NCI-H2171 treated with DMSO at 0.1 percent for 48 hours (cell line): ENCODE results near the gene DNAJC24.

ENCODE experiments used
- DNase-seq: peaks from one replicate; lab custom pipeline; 2025; lab: John Stamatoyannopoulos, UW

The DNAJC24 gene

DNA sequence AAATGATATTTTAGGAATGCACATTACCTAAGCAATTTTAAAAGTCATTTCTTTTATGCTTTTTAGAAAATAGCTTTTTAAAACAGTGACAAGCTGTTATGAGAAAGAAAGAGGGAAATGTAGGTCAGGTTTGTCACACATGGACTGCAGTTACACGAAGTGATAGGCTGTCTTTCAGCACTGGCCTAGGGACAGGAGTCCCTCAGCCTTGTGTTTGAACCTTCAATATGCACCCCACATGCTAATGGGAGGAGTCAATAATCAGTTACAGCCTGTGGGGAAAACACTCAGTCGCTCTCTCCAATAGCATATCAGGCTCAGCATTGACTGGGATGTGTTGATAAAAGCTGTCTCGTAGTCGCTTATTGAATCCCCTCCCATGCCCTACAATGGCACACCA, 45.8 kb downstream of the DNAJC24 start:
- DNase-seq = no peak

- DNase-seq = no peak
Measured at GRCh38 chr11:31417357-31417756, 47.7 kb downstream of the DNAJC24 start.

- DNase-seq = no peak
Measured at GRCh38 chr11:31417816-31418215, 48.2 kb downstream of the DNAJC24 start.

GRCh38 chr11:31419138-31419537, 49.5 kb downstream of the DNAJC24 start:
- DNase-seq = no peak

DNA sequence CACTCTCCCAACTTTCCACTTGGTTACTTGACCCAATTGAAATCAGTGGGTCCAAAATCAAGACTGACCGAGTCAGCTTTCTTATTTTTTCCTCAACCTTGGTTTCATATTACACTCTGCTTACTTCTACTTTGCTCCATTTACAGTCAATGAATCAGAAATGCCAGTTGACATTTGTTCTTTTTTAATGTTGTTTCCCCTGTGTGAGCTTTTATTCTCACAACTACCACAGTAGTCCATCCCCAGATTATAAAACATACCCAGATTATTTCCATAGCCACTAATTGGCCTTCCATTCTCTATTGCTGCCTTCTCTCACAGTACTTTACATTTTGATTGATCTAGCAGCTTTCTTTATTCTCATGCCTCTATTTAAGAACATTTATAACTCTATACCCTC, 50.0 kb downstream of the DNAJC24 start:
- no peak for DNase-seq

- no peak for DNase-seq
Measured at GRCh38 chr11:31421820-31422219, 52.2 kb downstream of the DNAJC24 start.

DNA sequence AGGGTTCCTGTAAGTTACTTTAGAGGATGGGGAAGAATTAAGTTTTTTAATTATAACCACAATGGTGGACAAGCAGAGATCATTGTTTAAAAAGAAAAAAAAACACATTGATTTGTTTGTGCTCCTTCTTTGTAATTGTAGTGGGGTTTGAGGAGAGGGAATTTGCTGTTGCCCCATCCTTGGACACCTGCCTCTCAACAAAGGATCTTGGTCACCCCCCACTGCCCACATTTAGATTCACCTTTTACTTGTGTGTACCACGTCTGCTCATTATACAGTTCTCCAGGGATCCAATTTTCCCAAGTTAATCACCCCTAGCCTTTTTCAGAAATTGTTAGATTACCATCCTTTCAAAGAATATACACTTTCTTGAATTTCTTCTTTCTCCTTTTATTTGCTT, 53.0 kb downstream of the DNAJC24 start:
- DNase-seq = no peak

DNA sequence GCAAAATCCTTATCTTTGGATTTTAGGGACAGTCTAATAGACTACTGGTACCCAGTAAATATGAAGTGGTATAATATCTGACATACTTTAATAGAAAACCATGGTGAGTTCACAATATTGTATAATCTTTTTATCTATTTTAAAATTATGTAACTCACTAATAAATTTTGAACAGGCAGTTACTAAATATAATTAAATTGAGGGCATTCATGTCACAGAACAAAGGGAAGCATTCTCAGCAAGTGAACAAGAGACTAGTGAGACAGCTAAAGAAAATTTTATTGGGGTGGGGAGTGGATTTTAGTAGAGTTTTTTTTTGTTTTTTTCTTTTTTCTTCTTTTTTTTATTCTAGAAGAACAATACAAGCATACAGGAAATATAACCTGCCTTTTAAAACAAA, 55.0 kb downstream of the DNAJC24 start:
- DNase-seq = no peak

DNA sequence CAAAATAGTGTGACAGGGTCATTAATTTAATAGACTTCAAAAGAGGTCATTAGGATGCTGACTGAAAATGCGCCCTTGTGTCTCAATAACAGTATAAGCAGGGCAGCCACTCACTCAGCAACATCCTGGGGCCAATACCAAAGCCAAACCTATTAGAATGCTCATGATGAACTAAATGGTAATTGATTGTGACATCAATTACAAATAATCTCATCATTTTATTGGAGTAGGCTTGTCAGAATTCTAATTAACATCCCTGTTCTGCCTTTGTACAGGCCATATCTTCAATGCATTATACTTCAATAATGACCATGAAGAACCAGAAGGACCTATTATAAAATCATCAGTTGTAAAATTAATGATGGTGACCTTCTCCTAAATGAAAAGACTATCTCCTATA, 64.2 kb downstream of the DNAJC24 start:
- DNase-seq = no peak

DNA sequence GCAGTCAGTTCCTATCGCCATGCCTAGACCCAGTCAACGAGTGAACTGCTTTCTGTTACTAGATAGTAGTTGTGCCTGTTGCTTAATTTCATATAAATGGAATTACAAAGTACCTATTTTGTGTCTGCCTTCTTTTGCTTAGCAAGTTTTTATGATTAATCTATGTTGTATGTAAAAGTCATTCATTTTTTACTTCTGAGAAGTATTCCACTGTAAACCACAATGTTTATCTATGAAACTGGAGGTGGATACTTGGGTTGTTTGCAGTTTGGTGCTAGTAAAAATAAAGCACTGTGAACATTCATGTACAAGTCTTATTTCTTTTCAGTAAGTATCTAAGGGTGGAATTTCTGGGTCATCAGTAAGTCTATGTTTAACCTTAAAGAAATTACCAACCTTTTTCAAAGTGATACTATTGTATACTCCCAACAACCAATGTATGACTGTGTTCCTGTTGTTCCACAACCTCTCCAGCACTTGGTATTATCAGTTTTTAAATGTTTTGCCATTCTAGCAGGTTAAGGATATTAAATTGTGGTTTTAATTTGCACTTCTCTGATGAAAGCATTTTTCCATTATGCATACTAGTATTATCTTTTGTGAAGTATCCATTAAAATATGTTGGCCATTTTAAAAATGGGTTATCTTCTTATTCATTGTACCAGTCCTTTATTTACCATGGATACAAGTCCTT, 68.2 kb downstream of the DNAJC24 start:
- no peak for DNase-seq

DNA sequence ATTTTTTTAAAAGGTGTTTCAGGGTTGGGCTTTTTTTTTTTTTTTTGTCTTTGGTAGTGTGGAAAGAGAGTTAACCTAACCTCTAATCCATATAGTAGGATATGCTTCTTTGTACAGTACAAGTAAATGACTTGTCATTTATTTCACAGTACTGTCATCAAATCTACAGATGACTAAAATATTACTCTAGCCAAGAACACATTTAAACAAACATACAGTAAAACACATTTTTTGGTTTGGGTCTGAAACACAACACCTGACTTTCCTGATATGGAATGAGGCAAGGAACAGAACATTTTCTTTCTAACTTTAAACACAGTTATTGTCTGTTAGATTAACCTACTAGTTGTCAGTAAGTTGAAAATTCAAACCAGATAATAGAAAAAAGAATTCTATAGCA, 71.6 kb downstream of the DNAJC24 start:
- no peak for DNase-seq

DNA sequence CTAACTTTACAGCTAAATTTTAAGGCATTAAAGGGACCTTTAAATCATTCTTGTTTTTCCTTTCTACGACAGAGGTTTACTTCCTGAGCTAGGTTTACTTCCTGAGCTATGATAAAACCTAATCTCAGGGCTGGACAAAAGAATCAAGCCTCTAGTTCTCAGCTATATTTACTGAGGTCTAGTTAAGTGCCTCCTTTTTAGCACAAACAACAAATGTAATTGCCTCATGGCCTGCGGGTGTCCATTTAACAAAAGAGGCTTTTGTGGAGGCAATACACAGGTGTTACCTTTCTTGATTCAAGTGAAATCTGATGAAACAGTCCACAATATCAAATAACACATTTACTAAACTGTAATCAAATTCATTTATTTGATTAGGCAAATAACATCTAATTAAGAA, 72.4 kb downstream of the DNAJC24 start:
- peak; percentile 46 for DNase-seq

- no peak for DNase-seq
Measured at GRCh38 chr11:31443802-31444201, 74.1 kb downstream of the DNAJC24 start.

DNA sequence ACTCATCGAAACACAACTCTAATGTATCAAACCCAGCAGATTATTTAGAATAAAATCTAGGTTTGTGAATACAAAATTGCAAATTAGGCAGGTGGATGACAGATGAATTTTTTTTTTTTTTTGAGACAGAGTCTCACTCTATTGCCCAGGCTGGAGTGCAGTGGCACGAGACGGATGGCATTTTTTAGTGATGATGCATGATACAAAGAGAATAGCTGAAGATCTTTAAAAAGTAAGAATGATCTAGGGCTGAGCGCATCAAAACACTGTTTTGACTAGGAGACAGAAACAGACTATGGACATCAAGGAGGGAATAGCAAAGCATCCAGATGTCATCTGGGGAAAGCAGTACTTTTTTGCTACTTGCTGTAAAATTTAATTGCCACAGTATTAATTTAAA, 76.0 kb downstream of the DNAJC24 start:
- DNase-seq = no peak

- peak; percentile 34 for DNase-seq
Measured at GRCh38 chr11:31449040-31449439, 79.4 kb downstream of the DNAJC24 start.

DNA sequence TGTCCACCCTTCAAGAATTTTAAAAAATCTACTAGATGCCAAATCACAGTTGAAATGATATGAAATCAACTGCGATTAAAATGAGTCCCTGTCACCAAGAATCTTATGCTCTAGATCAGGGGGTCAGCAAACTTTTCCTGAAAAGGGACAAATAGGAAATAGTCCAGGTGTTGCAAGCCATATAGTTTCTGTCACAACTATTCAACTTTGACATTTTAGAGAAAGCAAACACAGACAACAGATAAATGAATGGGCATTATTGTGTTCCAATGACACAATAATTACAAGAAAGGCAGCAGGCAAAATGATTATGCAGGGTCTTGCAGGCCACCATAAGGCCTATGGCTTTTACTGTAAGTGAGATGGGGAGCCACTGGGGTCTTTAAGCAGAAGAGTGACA, 81.2 kb downstream of the DNAJC24 start:
- DNase-seq = no peak

DNA sequence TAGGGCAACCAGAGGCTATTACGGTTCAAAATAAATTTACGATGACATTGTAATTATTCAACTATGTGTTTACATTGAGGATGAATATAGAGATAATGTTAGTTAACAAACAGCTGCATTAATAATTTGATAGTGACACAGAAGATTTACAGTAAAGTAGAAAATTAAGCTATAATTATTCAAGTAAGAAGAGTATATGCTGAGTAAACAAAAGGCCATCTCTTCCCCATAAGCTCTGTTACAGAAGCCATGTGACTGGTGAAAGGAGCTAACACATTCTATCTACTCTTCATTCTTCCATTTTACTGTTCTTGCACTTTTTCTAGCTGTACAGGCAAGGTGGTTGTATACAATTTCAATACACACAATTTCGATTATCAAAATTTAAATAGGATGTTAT, 85.5 kb downstream of the DNAJC24 start:
- no peak for DNase-seq

DNA sequence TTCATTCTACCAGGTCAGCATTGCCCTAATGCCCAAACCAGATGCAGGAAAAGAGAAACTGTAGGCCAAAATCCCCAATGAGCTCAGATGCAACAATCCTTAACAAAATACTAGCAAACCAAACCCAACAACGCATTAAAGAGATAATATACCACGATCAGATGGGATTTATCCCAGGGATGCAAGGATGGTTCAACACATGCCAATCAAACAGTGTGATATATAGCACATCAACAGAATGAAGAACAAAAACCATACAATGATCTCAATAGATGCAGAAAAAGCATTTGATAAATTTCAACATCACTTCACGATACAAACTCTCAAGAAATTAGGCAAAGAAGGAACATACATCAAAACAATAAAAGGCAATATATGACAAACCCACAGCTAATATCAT, 94.8 kb downstream of the DNAJC24 start:
- DNase-seq = no peak

GRCh38 chr11:31474083-31474482, 104.4 kb downstream of the DNAJC24 start:
- no peak for DNase-seq

DNA sequence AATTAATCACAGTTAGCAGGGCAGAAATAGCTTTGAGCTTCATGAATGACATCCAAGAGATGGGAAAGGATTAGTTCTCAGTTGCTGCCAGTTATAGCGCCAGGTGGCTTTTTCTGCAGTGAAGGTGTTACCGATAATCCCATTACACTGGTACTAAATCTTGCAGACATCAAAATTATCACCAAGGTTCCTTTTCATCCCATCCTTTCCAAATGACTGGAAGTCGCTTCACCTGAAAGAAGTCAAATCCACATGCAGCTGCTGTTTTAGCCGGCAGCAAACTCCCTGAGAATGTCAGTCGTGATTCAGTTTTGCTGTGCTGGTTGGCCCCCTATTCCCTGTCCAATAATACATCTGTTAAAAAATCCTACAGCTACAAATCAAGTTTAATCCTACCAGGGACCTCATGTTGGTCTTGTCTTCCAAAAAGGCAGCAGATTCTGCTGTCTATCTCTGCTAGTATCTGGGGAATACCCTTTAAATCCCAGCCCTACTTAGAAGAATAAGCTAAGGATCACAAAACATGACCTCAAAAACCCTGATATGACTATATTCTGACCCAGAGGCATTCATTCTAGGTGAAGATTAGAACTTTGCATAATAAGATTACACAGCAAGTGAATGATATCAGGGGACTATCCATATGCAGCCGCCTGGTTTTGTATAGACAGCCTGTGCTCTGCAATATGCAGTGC, 108.0 kb downstream of the DNAJC24 start:
- DNase-seq = peak; percentile 20

- DNase-seq = no peak
Measured at GRCh38 chr11:31478223-31478590, 108.5 kb downstream of the DNAJC24 start.

DNA sequence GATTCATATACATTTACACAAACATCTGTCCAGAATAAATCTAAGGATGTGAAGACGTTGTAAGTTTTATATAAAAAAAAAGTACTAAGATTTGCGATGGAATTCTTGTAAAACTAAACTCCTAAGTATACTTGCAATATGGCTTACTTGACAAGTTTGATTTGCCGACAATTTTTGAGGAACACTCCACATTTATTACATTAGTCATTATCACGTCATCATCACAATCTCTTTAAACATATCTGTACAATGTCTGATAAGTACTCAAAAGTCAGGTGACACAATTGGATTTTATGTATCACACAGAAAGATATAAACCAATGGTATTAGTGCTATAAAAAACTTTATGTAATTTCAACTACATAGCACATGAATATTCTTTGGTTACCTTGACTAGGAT, 109.4 kb downstream of the DNAJC24 start:
- DNase-seq = no peak

DNA sequence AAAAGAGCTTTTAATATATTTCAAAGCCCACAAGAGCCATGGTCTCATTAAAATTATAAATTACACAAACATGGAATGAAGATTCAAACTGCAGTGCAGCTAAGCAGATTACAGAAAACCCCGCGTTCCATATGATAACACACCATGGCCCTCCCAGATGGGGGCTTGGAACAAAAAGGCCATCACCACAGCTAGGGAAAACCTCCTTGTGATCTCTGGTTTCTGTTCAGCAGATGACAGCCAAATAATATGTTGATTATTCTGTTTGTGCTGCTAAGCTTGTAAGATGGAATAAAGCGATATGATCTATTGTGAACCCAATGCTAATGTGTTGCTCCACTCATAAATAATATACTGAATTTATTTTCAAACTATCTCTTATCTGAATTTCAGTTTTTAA, 111.3 kb downstream of the DNAJC24 start:
- DNase-seq = peak; percentile 17
